ENCODE data around the gene STK32B. TPM values are rescaled to one million over a fixed set of nuclear protein-coding genes. Genes with fewer than 3 reads are reported as not detected.
A peak's percentile ranks its signal among the peaks of the same experiment; 100 is the strongest.

The STK32B gene
- total RNA-seq, 4 donors from 2014 or later, result 0.09 to 3.2 (median 0.38) TPM; not detected in 1

GRCh38 chr4:5034206-5034605 is 17.1 kb upstream of the STK32B start:
- no peaks in the 10 kb centered on the region for H3K36me3 ChIP-seq
- H3K27ac ChIP-seq, result peak overlapping the region in 2 of 4 donors; percentile 53 to 67
- no peaks in the 10 kb centered on the region for H3K9me3 ChIP-seq
- intact Hi-C loops (cut with DNase I), result no loop called here
- peaks cover 4 to 34% (median 19%) of the 10 kb centered on the region in 3 donors for H3K4me1 ChIP-seq
- H3K4me3 ChIP-seq, result no peak overlapping the region
- DNase-seq, result no peak
- 39 to 41% methylated on average over 8 of the region's 8 CpGs for WGBS, 2 donors
- no peaks in the 10 kb centered on the region for H3K27me3 ChIP-seq
- TF ChIP-seq POLR2A (IDR thresholded peaks at IDR 0.05), result no peak
- TF ChIP-seq CTCF (IDR thresholded peaks at IDR 0.05), result no peak

- Histone ChIP-seq H3K36me3 (no peaks in the 10 kb centered on the region), H3K4me3 (no peak overlapping the region), H3K4me1 (peaks cover 4 to 34% (median 19%) of the 10 kb centered on the region in 3 donors), H3K27me3 (no peaks in the 10 kb centered on the region), H3K27ac (no peak overlapping the region), H3K9me3 (no peaks in the 10 kb centered on the region)
- 25 to 33% methylated on average over 5 of the region's 5 CpGs for WGBS, 2 donors
- intact Hi-C loops (cut with DNase I), result no loop called here
- no peak for DNase-seq
- no peak for TF ChIP-seq CTCF (IDR thresholded peaks at IDR 0.05)
- TF ChIP-seq POLR2A (IDR thresholded peaks at IDR 0.05), result no peak
Observed at GRCh38 chr4:5036239-5036638, 15.0 kb upstream of the STK32B start.

- TF ChIP-seq POLR2A (IDR thresholded peaks at IDR 0.05) (no peak), CTCF (IDR thresholded peaks at IDR 0.05) (no peak)
- intact Hi-C loops (cut with DNase I), result no loop called here
- Histone ChIP-seq H3K36me3 (no peaks in the 10 kb centered on the region), H3K4me3 (no peak overlapping the region), H3K9me3 (no peaks in the 10 kb centered on the region), H3K4me1 (peaks cover 4 to 34% (median 19%) of the 10 kb centered on the region in 3 donors), H3K27me3 (no peaks in the 10 kb centered on the region), H3K27ac (peak overlapping the region in 2 of 4 donors; percentile 11)
- no peak for DNase-seq
- 29 to 41% methylated on average over 8 of the region's 8 CpGs for WGBS, 2 donors
Observed at GRCh38 chr4:5037553-5038551, 13.4 kb upstream of the STK32B start.

- Histone ChIP-seq H3K4me1 (peaks cover 1 to 20% (median 4%) of the 10 kb centered on the region in 3 donors), H3K36me3 (no peaks in the 10 kb centered on the region), H3K4me3 (no peak overlapping the region), H3K27ac (no peak overlapping the region), H3K9me3 (no peaks in the 10 kb centered on the region), H3K27me3 (peaks cover 0 to 8% (median 0%) of the 10 kb centered on the region in 4 donors)
- no peak for TF ChIP-seq POLR2A (IDR thresholded peaks at IDR 0.05)
- no peak for TF ChIP-seq CTCF (IDR thresholded peaks at IDR 0.05)
- DNase-seq, result no peak
- WGBS, 2 donors, result 84 to 93% methylated on average over 6 to 7 of the region's 7 CpGs
- intact Hi-C loops (cut with DNase I), result no loop called here
Observed at GRCh38 chr4:5039800-5040199, 11.5 kb upstream of the STK32B start.
